GM12864 (cell line): Measurements from ENCODE around the gene LRRC23.

Experiments
- DNase-seq: peaks from one replicate; pipeline ENCODE4 v3.0.0-alpha.2; 2011; ENCODE audit warnings: low read depth
- H3K4me3 ChIP-seq: 2 replicates; pipeline ENCODE4 v1.5.1; 2011; ENCODE audit warnings: mild to moderate bottlenecking, low read depth, low read length, control low read depth
- TF ChIP-seq, protein P1 (sequence below): IDR thresholded peaks from 2 replicates; pipeline ENCODE4 v1.5.1; 2011; ENCODE audit warnings: low read depth, mild to moderate bottlenecking, moderate library complexity, low read length, control low read depth, inconsistent platforms; ENCODE audit errors: missing control alignments

The LRRC23 gene

DNA sequence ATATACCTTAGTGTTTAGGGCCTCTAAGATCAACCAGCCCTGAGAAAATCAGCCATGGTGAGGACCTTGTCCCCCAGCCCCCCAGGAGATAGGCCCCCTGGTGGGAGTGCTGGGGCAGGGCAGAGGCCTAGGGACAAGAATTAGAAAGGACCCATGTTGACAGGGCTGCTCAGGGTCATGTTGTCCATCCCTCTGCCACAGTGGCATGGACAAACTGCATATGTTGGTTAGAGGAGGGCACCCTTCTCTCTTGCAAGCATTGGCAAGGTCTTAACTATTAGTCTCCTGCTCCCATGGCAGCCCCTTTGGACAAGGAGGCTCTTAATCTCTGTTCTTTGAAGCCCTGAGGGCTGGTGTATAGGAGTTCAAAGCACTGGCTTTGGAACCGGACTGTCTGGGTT lies 45.8 kb downstream of the LRRC23 start:
- H3K4me3 ChIP-seq = peak overlapping the region; percentile 93
- TF ChIP-seq, protein P1, sequence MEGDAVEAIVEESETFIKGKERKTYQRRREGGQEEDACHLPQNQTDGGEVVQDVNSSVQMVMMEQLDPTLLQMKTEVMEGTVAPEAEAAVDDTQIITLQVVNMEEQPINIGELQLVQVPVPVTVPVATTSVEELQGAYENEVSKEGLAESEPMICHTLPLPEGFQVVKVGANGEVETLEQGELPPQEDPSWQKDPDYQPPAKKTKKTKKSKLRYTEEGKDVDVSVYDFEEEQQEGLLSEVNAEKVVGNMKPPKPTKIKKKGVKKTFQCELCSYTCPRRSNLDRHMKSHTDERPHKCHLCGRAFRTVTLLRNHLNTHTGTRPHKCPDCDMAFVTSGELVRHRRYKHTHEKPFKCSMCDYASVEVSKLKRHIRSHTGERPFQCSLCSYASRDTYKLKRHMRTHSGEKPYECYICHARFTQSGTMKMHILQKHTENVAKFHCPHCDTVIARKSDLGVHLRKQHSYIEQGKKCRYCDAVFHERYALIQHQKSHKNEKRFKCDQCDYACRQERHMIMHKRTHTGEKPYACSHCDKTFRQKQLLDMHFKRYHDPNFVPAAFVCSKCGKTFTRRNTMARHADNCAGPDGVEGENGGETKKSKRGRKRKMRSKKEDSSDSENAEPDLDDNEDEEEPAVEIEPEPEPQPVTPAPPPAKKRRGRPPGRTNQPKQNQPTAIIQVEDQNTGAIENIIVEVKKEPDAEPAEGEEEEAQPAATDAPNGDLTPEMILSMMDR = peak; percentile 69
- DNase-seq = no peak

DNA sequence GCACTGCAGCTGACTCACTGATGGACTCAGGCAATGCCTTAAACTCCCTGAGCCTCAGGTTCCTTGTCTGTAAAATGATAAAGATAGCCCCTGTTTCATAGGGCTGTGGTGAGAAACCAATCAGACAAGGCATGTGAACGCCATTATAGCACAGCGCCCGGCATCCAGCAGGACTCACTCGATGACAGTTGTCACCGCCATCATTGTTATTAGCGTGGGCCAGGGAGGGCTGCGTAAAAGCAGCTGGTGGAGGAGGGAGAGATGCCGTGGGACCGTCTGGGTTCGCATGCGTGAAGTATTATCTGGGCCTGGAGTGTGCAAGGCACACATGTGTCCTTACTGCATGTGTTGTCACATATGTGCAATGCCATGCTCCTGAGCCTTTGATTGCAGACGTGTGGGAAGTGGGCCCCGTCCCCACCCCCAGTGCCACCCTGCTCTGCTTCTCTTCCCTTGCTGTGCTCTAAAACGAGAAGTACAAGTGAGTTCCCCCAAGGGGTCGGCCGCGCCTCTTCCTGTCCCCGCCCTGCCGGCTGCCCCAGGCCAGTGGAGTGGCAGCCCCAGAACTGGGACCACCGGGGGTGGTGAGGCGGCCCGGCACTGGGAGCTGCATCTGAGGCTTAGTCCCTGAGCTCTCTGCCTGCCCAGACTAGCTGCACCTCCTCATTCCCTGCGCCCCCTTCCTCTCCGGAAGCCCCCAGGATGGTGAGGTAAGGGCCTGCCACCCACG lies 46.4 kb downstream of the LRRC23 start, which contains the start of gene PTPN6:
TSS of gene PTPN6 (plus strand) at position 546 of the 730 bp plus-strand sequence. CDS start at position 703, 157 bp downstream.
- peak within 1 kb of the TSS; percentile 93 for H3K4me3 ChIP-seq
- DNase-seq = no peak

DNA sequence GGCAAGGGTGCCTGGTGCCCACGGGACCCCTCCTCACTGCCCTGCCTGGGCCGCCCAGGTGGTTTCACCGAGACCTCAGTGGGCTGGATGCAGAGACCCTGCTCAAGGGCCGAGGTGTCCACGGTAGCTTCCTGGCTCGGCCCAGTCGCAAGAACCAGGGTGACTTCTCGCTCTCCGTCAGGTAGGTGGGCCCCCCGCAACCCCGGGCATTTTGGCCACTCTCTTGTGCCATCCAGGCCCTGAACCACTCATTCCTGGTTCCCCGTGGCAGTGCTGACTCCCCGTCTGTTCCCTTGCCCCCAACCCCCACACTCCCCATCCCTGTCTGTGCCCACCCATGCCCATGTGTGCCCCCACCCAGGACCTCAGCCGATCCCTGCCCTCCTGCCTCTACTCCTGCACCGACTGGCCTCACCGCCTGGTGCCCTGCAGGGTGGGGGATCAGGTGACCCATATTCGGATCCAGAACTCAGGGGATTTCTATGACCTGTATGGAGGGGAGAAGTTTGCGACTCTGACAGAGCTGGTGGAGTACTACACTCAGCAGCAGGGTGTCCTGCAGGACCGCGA lies 47.0 kb downstream of the LRRC23 start:
- peak overlapping the region; percentile 93 for H3K4me3 ChIP-seq
- TF ChIP-seq, protein P1 = no peak

More for the DNA sequence above, 46.4 kb downstream of the LRRC23 start, which contains the start of gene PTPN6:
- TF ChIP-seq, protein P1 = no peak

DNA sequence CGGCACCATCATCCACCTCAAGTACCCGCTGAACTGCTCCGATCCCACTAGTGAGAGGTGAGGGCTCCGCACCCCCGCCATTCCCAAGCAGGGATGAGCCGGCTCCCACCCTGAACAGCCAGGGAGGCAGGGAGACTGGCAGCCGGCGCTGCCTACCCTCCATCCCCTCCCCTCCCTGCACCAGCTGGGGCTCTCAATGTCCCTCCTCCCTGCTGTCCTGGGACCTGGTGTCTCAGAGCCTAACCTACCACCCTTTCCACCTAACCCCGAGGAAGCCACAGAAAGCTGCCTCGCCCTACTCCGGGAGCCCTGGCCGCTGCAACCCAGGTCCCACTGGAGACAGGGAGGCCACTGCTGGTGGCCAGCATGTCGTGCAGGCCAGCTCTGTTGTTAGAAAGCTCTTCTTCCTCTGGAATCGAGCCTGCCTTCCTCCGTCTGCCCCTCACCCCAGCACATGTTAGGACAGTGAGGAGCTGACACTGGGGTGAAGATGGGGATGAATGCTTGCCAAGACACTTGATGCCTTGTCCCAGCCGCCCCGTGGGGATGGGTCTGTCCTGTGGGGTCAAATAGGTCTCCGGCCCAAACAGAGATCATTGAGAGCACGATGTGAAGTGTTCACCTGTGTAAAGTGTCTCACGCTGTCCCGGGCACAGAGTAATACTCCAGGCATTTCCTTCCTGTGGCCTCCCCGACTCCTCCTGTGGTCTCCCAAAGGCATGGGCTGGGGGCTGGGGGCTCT lies 47.7 kb downstream of the LRRC23 start:
- DNase-seq = no peak
- H3K4me3 ChIP-seq = peak overlapping the region; percentile 93
- TF ChIP-seq, protein P1 = no peak

More for the DNA sequence above, 47.0 kb downstream of the LRRC23 start:
- DNase-seq = no peak

DNA sequence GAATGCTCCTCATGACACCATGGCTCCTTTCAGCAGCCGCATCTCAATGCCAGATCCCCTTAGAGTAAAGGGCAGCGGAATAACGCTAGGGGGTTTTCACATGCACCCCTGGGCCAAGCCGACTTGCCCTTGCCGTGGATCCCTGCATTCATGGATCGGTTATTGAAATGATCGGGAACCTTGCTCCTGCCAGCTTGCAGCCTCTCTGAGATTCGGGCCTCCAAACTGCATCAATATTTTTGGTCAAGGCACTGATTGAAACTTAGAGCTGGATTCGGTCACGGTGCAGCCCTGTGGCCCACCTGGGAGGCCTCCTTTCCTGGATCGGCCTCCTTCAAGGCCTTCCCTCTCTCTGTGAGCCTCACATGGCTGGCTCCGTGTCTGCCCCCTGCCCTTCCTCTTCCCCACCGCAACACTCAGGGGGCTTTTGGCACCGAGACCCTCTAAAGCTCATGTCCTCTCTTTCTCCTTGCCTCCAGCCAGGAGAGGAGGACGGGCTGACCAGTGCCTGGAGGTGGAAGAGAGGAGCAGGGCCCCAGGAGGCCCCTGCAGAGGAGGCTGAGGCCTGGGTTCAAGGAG lies 48.3 kb downstream of the LRRC23 start:
- TF ChIP-seq, protein P1 = no peak
- peak overlapping the region; percentile 93 for H3K4me3 ChIP-seq
- DNase-seq = no peak

DNA sequence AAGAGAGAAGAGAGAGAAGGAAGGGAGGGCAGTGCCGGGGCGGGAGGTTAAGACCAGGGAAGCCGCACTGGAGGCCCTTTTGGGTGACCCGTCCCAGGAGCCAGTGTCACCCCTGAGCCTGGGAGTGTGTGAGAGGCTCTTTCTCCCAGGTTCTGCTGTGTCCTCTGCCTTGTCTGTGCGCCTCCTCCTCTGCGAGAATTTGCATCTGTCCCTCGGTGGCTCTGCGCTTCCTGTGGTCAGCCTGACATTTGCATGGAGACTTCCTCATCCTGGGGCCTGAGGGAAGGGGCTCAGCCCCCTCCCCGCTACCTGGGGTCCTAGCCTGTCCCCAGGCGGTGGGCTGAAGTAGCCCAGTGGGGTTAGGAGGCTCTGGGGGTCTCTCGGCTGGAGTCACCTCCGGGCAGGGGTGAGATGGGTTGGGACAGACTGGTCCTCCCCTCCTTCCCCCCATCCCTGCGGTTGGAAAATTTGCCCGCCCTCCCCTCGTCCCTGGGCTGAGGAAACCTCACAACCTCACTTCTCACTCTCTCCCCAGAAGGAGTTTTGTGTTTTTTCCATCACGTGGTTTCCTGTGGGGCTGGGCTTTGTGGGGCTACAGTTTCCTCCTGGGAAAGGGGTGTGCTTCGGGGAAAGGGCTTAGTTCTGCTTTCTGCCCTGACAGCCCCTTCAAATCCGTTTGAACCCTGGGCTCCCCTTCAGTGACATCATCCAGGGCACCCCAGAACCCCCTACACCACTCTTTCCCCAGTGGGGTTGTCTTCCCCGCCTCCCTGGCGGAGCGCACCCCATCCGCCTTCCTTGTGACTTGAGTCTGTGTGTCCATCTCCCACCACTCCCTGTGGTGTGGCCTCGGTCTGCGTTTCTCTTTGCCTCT lies 49.1 kb downstream of the LRRC23 start:
- H3K4me3 ChIP-seq = peak overlapping the region; percentile 93
- DNase-seq = peak; percentile 92
- TF ChIP-seq, protein P1 = no peak
